ENCODE data around the gene AHDC1.

- TF ChIP-seq EZH2 (optimal IDR thresholded peaks at IDR 0.05; ENCODE audit: low read depth, low read length) (no peak), CTCF (IDR thresholded peaks at IDR 0.05; ENCODE audit: low read length) (no peak)
These were observed 55.6 kb downstream of the AHDC1 start for GRCh38 chr1:27548136-27548853.

All from MM.1S (cell line).